Omental fat pad (tissue), 4 donors: ENCODE measurements around the gene TBC1D22A. TPM values are rescaled to one million over a fixed set of nuclear protein-coding genes. Genes with fewer than 3 reads are reported as not detected.

Experiments used
- ATAC-seq: fragments of 150-250 bp; one replicate; pipeline ENCODE4 v1.9.1; 2016; ENCODE audit warnings: mild to moderate bottlenecking, moderate library complexity; ENCODE audit not compliant: low FRiP score
- DNase-seq: peaks from one replicate; pipeline ENCODE4 v3.0.0-alpha.2; 2019; ENCODE audit warnings: low spot score
- total RNA-seq, 4 donors: library from RNA; depleted of rRNA; stranded (reverse); fragments of >200 nt; gene quantifications; one replicate each; pipeline ENCODE4 v1.1.0, GENCODE V29; 2016
- TF ChIP-seq, protein P1 (sequence below), 3 donors: fragments of 450-650 bp; IDR thresholded peaks; one replicate each; pipeline ENCODE4 v1.5.1; 2016 to 2017; ENCODE audit warnings: antibody characterized with exemption in 3 of 3, mild to moderate bottlenecking in 3 of 3, moderate library complexity in 2 of 3

The TBC1D22A gene
- total RNA-seq, 4 donors from 2014 or later, result 21.3 to 31.2 (median 24.5) TPM

DNA sequence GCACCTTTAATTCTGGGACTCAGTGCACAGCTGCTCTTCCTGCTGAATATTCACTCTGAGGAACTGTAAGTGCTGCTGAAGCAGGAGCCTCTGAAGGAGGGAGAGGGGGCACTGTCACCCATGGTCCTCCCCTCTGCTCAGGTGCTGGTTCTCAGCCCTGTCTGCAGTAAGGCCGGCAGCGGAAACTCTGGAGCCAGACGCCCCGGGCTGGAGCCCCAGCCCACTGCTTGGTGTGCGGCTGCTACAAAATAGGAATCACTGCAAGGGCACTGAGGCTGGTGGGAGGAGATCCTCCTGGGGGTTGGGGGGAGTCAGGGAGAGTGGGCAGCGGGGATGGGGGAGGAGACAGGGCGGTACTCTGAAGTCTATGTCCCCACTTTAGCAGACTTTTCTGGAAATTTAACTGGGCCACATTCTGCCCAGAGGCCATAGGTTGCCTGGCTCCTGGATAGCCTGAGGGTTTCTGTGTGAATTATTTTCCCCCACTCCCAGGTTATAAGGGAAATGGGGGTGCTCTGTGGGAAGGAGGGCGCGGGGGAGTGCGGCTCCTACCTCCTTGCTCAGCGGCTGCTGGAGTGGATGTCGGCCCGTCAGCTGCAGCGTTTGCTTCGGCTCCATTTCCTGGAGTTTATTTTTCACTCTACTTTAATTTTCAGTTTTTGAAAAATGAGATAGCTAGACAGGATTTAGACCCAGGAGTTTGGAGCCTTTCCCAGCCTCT lies 33.6 kb downstream of the TBC1D22A start:
- no peak for ATAC-seq
- TF ChIP-seq, protein P1, sequence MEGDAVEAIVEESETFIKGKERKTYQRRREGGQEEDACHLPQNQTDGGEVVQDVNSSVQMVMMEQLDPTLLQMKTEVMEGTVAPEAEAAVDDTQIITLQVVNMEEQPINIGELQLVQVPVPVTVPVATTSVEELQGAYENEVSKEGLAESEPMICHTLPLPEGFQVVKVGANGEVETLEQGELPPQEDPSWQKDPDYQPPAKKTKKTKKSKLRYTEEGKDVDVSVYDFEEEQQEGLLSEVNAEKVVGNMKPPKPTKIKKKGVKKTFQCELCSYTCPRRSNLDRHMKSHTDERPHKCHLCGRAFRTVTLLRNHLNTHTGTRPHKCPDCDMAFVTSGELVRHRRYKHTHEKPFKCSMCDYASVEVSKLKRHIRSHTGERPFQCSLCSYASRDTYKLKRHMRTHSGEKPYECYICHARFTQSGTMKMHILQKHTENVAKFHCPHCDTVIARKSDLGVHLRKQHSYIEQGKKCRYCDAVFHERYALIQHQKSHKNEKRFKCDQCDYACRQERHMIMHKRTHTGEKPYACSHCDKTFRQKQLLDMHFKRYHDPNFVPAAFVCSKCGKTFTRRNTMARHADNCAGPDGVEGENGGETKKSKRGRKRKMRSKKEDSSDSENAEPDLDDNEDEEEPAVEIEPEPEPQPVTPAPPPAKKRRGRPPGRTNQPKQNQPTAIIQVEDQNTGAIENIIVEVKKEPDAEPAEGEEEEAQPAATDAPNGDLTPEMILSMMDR (IDR thresholded peaks at IDR 0.05), result no peak
- no peak for DNase-seq

DNA sequence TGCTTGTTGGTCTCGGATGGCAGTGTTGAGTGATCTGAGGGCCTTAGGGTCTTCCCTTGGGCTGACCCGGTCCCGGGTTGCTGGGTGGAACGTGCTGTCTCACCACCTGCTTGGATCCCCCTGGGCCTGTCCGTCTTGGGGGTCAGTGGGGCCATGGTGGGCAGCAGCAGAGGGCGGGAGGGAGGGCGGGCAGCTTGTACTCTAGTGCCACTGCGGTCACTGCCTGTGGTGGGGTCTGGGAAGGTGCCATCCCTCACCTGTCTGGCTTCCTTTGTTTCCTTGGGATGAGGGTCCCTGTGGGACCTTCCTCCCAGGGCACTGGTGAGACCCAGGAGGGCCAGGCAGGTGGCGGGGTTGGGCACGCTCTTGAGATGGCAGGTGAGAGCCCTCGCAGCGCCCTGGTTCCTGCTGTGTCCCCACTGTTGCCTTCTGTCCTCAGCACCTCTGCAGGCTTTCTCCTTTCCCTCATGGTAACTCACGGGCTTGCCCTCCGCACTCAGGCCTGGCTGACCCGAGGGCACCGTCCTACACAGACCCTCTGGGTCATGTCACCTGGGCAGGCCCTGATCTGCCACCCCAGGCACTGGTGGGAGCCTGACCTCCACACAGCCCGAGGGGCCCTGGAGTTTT lies 34.2 kb downstream of the TBC1D22A start:
- TF ChIP-seq, protein P1 (IDR thresholded peaks at IDR 0.05), result no peak
- no peak for DNase-seq
- ATAC-seq, result no peak

DNA sequence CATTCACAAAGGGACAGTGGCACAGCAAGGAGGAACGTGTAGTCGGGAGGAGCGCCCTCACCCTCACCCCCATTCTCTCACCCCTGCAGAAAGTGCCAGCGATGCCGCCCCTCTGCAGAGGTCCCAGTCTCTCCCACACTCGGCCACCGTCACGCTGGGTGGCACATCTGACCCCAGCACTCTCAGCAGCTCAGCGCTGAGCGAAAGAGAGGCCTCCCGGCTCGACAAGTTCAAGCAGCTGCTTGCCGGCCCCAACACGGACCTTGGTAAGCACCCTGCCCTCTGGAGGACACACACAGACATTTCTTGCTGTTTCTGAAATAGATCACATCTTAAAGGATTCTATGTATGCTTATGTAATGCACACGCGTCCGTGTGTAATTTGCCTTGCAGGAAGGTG lies 34.9 kb downstream of the TBC1D22A start:
- ATAC-seq (no peak), DNase-seq (no peak)
- TF ChIP-seq, protein P1 (IDR thresholded peaks at IDR 0.05), result no peak

DNA sequence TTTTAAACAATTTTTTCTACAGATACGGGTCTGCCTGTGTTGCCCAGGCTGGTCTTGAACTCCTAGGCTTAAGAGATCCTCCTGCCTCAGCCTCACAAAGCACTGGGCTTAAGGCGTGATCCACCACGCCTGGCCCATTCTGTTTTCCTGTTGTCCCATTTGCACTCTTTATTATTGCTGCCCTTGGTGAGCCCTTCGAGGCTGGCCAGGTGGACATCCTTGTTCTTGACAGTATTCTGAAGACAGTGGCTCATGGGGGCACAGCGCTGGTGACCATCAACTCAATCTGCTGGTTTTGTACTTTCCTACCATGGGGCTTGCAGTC lies 35.6 kb downstream of the TBC1D22A start:
- ATAC-seq, result no peak
- TF ChIP-seq, protein P1 (IDR thresholded peaks at IDR 0.05), result no peak
- DNase-seq, result no peak

DNA sequence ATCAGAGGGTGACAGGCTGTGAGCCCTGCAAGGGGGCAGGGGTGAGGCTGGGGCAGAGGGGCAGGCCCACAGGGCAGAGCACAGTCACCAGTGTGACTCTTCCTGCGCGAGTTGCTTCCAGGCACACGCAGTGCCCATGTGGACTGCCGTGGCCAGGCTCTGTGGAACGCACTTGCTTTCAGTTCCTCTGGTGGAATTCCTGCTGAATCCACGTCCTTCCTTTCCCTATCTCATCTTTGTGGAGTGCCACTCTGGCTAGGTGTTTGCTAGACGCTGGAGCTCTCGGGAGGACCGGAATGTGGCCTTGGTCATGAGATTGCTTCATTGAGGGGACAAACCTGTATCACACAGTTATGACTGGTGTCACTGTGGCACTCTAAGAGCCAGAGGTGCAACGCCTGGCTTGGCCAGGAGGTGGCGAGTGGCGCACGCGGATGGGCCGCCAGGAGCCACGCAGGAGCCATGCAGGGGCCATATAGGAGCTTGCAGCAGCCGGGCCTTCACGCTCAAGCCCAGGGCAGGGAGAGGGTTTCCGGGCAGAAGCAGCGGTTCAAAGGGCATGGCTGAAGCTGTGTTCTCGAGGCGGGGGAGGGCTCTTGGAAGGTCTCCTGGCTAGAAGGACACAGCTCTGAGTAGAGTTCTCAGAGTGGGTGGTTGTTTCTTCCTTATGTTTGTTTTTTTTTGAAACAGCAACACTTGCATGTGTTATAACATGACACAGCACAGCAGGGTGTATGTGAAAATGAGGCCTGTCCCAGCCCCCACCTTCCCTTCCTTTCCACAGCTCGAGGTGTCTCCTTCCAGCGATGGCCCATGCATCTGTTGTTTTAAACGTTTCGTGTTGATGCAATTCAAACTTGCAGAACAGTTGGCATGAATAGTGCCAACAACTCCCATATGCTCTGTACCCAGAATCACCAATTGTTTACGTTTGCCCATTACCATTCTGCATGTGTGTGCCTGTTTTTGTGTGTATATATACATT lies 36.2 kb downstream of the TBC1D22A start:
- ATAC-seq (no peak), DNase-seq (peak; percentile 58)
- TF ChIP-seq, protein P1 (IDR thresholded peaks at IDR 0.05), result peak in 1 of 3 donors; percentile 13

DNA sequence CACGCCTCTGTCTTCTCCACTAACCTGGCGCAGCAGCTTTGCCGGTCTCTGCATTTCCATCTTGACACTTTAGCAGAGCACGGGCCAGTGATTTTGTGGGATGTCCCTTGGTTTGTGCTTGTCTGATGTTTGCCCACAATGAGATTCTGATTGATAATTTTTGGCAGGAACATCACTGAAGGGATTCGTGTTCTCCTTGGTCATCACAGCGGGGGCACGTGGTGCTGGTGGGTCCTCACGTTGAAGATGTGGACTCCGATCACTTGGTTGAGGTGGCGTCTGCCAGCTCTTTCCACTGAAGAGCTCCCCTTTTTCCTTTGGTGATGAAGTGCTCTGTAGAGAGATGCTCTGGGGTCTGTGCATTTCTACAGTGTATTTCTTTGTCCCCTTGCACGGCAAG lies 37.2 kb downstream of the TBC1D22A start:
- DNase-seq, result no peak
- TF ChIP-seq, protein P1 (IDR thresholded peaks at IDR 0.05), result no peak
- no peak for ATAC-seq
